CD14-positive monocyte (primary cell): Measurements from ENCODE around the gene RPS19BP1. TPM values are rescaled to one million over a fixed set of nuclear protein-coding genes. Genes with fewer than 3 reads are reported as not detected.
A peak's percentile ranks its signal among the peaks of the same experiment; 100 is the strongest.

Source experiments
- DNase-seq, 3 donors: peaks; one replicate each; pipeline ENCODE4 v3.0.0-alpha.2; 2011 to 2022
- H2AFZ ChIP-seq: 2 replicates; pipeline ENCODE4 v1.6.0; 2012; ENCODE audit warnings: mild to moderate bottlenecking, low read depth, low read length, inconsistent platforms; ENCODE audit not compliant: insufficient read depth, poor library complexity, severe bottlenecking
- H3K27ac ChIP-seq, 2 donors: 1 replicate in 1 of 2; 2 replicates in 1 of 2; pipeline ENCODE4 v1.5.1; 2012 to 2013; ENCODE audit warnings: low read length in 2 of 2, control low read depth in 1 of 2, inconsistent platforms in 1 of 2, low read depth in 1 of 2, mild to moderate bottlenecking in 1 of 2
- H3K27me3 ChIP-seq, 2 donors: one replicate each; pipeline versions ENCODE4 v1.6.0 to v1.6.1; 2011 to 2013; ENCODE audit warnings: low read length in 2 of 2; ENCODE audit not compliant: control insufficient read depth in 2 of 2, insufficient read depth in 2 of 2
- H3K36me3 ChIP-seq, 2 donors: replicated peaks in 1 of 2; 1 replicate in 1 of 2; 2 replicates in 1 of 2; pipeline versions ENCODE4 v1.5.1 to v1.6.1; 2012 to 2013; ENCODE audit warnings: low read length in 2 of 2, control low read depth in 1 of 2, inconsistent platforms in 1 of 2, mild to moderate bottlenecking in 1 of 2; ENCODE audit not compliant: insufficient read depth in 2 of 2, control insufficient read depth in 1 of 2
- H3K4me1 ChIP-seq, 2 donors: 1 replicate in 1 of 2; 2 replicates in 1 of 2; pipeline versions ENCODE4 v1.5.1 to v1.6.1; 2012 to 2013; ENCODE audit warnings: low read length in 2 of 2, control low read depth in 1 of 2, inconsistent platforms in 1 of 2, mild to moderate bottlenecking in 1 of 2, moderate library complexity in 1 of 2; ENCODE audit not compliant: insufficient read depth in 2 of 2, control insufficient read depth in 1 of 2
- H3K4me2 ChIP-seq: replicated peaks from 2 replicates; pipeline ENCODE3; 2012; ENCODE audit warnings: low read length, moderate library complexity, mild to moderate bottlenecking; ENCODE audit not compliant: poor library complexity, severe bottlenecking; ENCODE audit errors: extremely low read depth
- H3K4me3 ChIP-seq, 3 experiments: fragments of 200-600 bp in 1 of 3; sonication (generic) in 1 of 3; replicated peaks in 1 of 3; 1 replicate in 2 of 3; 2 replicates in 1 of 3; pipeline ENCODE4 v1.5.1; 2011 to 2013; ENCODE audit warnings: low read length in 3 of 3, mild to moderate bottlenecking in 3 of 3, control low read depth in 2 of 3, low read depth in 2 of 3, inconsistent platforms in 1 of 3, moderate library complexity in 1 of 3
- H3K79me2 ChIP-seq: 2 replicates; pipeline ENCODE4 v1.6.0; 2012; ENCODE audit warnings: mild to moderate bottlenecking, control low read depth, inconsistent platforms, low read length, moderate library complexity; ENCODE audit not compliant: insufficient read depth
- H3K9ac ChIP-seq: 2 replicates; pipeline ENCODE4 v1.6.0; 2017; ENCODE audit warnings: low read length, mild to moderate bottlenecking; ENCODE audit not compliant: insufficient read depth, poor library complexity, severe bottlenecking
- H3K9me3 ChIP-seq, 2 donors: replicated peaks in 1 of 2; 1 replicate in 1 of 2; 2 replicates in 1 of 2; pipeline versions ENCODE4 v1.5.1 to v1.6.1; 2012 to 2013; ENCODE audit warnings: low read length in 2 of 2, control low read depth in 1 of 2; ENCODE audit not compliant: control insufficient read depth in 1 of 2, insufficient read depth in 1 of 2
- H4K20me1 ChIP-seq: 2 replicates; pipeline ENCODE4 v1.6.0; 2012; ENCODE audit warnings: mild to moderate bottlenecking, low read length, control low read depth, moderate library complexity; ENCODE audit not compliant: insufficient read depth
- H3K27ac Mint-ChIP-seq, 7 donors: one replicate each; pipeline ENCODE4 v1.8.0; 2020; ENCODE audit warnings: mild to moderate bottlenecking in 7 of 7, mixed read lengths in 7 of 7, moderate library complexity in 6 of 7, inconsistent platforms in 2 of 7
- H3K27me3 Mint-ChIP-seq, 3 donors: one replicate each; pipeline ENCODE4 v1.8.0; 2021 to 2022; ENCODE audit warnings: low read depth in 3 of 3, mild to moderate bottlenecking in 3 of 3, mixed read lengths in 3 of 3, moderate library complexity in 3 of 3, inconsistent platforms in 1 of 3
- H3K36me3 Mint-ChIP-seq, 2 donors: one replicate each; pipeline ENCODE4 v1.8.0; 2020; ENCODE audit warnings: mixed read lengths in 2 of 2, inconsistent platforms in 1 of 2, mild to moderate bottlenecking in 1 of 2
- H3K4me1 Mint-ChIP-seq: one replicate; pipeline ENCODE4 v1.8.0; 2020; ENCODE audit warnings: mild to moderate bottlenecking, mixed read lengths
- H3K4me3 Mint-ChIP-seq, 2 donors: one replicate each; pipeline ENCODE4 v1.8.0; 2020; ENCODE audit warnings: mild to moderate bottlenecking in 2 of 2, mixed read lengths in 2 of 2, moderate library complexity in 1 of 2
- H3K9me3 Mint-ChIP-seq, 7 donors: one replicate each; pipeline ENCODE4 v1.8.0; 2020 to 2022; ENCODE audit warnings: mixed read lengths in 7 of 7, mild to moderate bottlenecking in 6 of 7, moderate library complexity in 6 of 7, inconsistent platforms in 2 of 7
- CTCF ChIP-seq: fragments of 200-600 bp; IDR thresholded peaks from one replicate; pipeline ENCODE4 v1.8.0; 2022; ENCODE audit warnings: antibody characterized with exemption, mild to moderate bottlenecking
- WGBS: methylation state at CpG from one replicate; pipeline ENCODE4 v1.1.5; 2013; ENCODE audit warnings: missing lambda C conversion rate; ENCODE audit not compliant: insufficient coverage; 5-methylcytosine and 5-hydroxymethylcytosine counted together
- intact Hi-C, 2 donors: fragments of 100-400 bp; cut with micrococcal nuclease; formaldehyde crosslinking; loops; one replicate each; pipeline versions ENCODE4 v1.15.0 to v1.15.1; 2023
- polyA plus RNA-seq, 3 donors: library from polyadenylated mRNA; depleted of rRNA in 1 of 3; unstranded in 2 of 3; stranded (reverse) in 1 of 3; fragments of 300-500 nt in 2 of 3; fragments of >200 nt in 1 of 3; fragmentation: Illumina TruSeq in 2 of 3; gene quantifications; 1 replicate in 2 of 3; 2 replicates in 1 of 3; pipeline ENCODE4 v1.2.3, GENCODE V29; 2012 to 2021

Gene RPS19BP1
- polyA plus RNA-seq, 3 donors, result 59.9 to 106 (median 73.5) TPM

GRCh38 chr22:39530692-39531331 is 1.7 kb downstream of the RPS19BP1 start:
- peak overlapping the region; percentile 86 for H3K4me2 ChIP-seq
- H3K4me1 Mint-ChIP-seq, result peaks cover 64% of the 10 kb centered on the region
- peaks cover 57% of the 10 kb centered on the region for H3K79me2 ChIP-seq
- peak in 2 of 3 donors; percentile 29 to 50 for DNase-seq
- H3K27ac ChIP-seq, result peak overlapping the region in 1 of 2 donors; percentile 14
- no peaks in the 10 kb centered on the region for H3K9me3 Mint-ChIP-seq
- peaks cover 63 to 77% of the 10 kb centered on the region in 2 donors for H3K4me1 ChIP-seq
- no peak overlapping the region for H3K9ac ChIP-seq
- H3K4me3 Mint-ChIP-seq, result peak overlapping the region; percentile 85 to 94
- H2AFZ ChIP-seq, result no peak overlapping the region
- peak overlapping the region; percentile 73 to 91 (median 88) for H3K27ac Mint-ChIP-seq
- TF ChIP-seq CTCF, result peak; percentile 41
- H3K4me3 ChIP-seq, result peak overlapping the region in 1 of 3 experiments; percentile 81
- no peaks in the 10 kb centered on the region for H3K27me3 ChIP-seq
- 11% methylated on average over 3 of the region's 9 CpGs for whole genome bisulfite sequencing
- no peaks in the 10 kb centered on the region for H3K9me3 ChIP-seq
- H4K20me1 ChIP-seq, result peaks cover 58% of the 10 kb centered on the region
- peaks cover 22 to 45% of the 10 kb centered on the region in 2 donors for H3K36me3 Mint-ChIP-seq
- intact Hi-C loops, result loop anchor here (5.0 to 10.0 kb wide), 4 partner anchors 39 to 1104 kb away; partner anchors contain the start of genes MRTFA (in 1 of the 2) and RPL3 (in 1 of the 2)
- H3K36me3 ChIP-seq, result peaks cover 19 to 31% of the 10 kb centered on the region in 2 donors
- peaks cover 0 to 3% (median 2%) of the 10 kb centered on the region in 3 donors for H3K27me3 Mint-ChIP-seq

- H3K4me1 Mint-ChIP-seq, result peaks cover 70% of the 10 kb centered on the region
- peak overlapping the region; percentile 33 to 53 for H3K4me3 Mint-ChIP-seq
- peaks cover 26 to 52% of the 10 kb centered on the region in 2 donors for H3K36me3 Mint-ChIP-seq
- Histone ChIP-seq H3K36me3 (peaks cover 19 to 37% of the 10 kb centered on the region in 2 donors), H3K4me3 (peak overlapping the region in 1 of 3 experiments; percentile 81), H3K4me2 (peak overlapping the region; percentile 45), H3K9me3 (no peaks in the 10 kb centered on the region), H3K4me1 (peaks cover 67 to 84% of the 10 kb centered on the region in 2 donors), H3K27ac (peak overlapping the region in 1 of 2 donors; percentile 14), H3K79me2 (peaks cover 57% of the 10 kb centered on the region), H3K27me3 (no peaks in the 10 kb centered on the region), H2AFZ (no peak overlapping the region), H3K9ac (no peak overlapping the region), H4K20me1 (peaks cover 65% of the 10 kb centered on the region)
- peaks cover 0 to 3% (median 2%) of the 10 kb centered on the region in 3 donors for H3K27me3 Mint-ChIP-seq
- H3K27ac Mint-ChIP-seq, result peak overlapping the region; percentile 73 to 91 (median 88)
- no peak for TF ChIP-seq CTCF
- 85% methylated on average over 5 of the region's 6 CpGs for WGBS
- intact Hi-C loops, result loop anchor here (5.0 to 10.0 kb wide), 4 partner anchors 38 to 1105 kb away; partner anchors contain the start of genes MRTFA (in 1 of the 2) and RPL3 (in 1 of the 2)
- no peaks in the 10 kb centered on the region for H3K9me3 Mint-ChIP-seq
- DNase-seq, result peak in 1 of 3 donors; percentile 48
Observed at GRCh38 chr22:39530116-39530515, 2.4 kb downstream of the RPS19BP1 start.
